C4-2B (cell line): ENCODE data around the gene KDM1B.

Experiments used
- H3K27ac ChIP-seq: fragments of 450-650 bp; 2 replicates; pipeline ENCODE4 v1.5.1; 2017
- CTCF ChIP-seq: fragments of 450-650 bp; conservative IDR thresholded peaks from 2 replicates; pipeline ENCODE4 v1.5.1; 2017; ENCODE audit warnings: mild to moderate bottlenecking
- ZFX ChIP-seq: fragments of 450-650 bp; IDR thresholded peaks from 2 replicates; pipeline ENCODE4 v1.6.1; 2017

The KDM1B gene

GRCh38 chr6:18264219-18264922, 109.1 kb downstream of the KDM1B start, which contains the start of gene DEK:
DEK (minus strand) TSS chr6:18264530; CDS start chr6:18263987, 543 bp downstream.
- H3K27ac ChIP-seq: peak within 1 kb of the TSS; percentile 89
- TF ChIP-seq CTCF: peak; percentile 79
- TF ChIP-seq ZFX: peak; percentile 89

- TF ChIP-seq ZFX (no peak), CTCF (peak; percentile 41)
- peak overlapping the region; percentile 89 for H3K27ac ChIP-seq
Observed at GRCh38 chr6:18264923-18265377, 109.7 kb downstream of the KDM1B start.

DNA sequence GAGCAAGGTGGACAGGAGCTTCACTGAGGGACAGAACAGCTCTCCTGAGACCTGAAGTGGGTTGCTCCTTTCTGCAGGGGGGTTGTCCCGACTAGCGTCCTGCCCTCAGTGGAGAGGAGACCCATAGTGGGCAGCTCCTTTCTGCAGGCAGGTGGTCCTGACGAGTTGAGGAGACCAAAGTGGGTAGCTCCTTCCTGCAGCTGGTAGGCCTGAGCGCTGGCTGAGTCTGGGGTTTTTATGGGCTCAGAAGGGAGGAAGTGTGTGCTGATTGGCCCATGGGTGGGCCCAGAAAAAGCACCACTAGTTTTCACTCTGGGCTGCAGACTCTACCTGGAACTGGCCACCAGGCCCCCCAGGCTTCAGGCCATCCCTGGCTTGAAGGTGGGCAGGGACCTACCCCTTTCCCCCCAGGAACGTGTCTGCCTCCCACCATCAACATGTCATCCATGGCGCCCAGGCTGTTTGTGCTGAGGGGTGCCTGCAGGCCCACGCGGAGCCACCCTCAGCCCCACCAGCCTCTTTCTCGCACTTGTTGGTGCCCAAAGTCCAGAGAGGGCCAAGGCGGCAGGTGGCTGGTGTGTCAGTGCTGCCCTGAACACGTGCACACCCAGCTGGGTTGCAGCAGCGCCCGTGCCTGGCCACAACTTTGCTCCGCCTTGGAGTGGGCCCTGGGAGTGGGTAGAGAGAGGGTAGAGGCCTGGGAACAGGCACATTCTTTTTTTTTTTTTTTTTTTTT, 110.7 kb downstream of the KDM1B start:
- TF ChIP-seq CTCF (no peak), ZFX (no peak)
- H3K27ac ChIP-seq: no peak overlapping the region

DNA sequence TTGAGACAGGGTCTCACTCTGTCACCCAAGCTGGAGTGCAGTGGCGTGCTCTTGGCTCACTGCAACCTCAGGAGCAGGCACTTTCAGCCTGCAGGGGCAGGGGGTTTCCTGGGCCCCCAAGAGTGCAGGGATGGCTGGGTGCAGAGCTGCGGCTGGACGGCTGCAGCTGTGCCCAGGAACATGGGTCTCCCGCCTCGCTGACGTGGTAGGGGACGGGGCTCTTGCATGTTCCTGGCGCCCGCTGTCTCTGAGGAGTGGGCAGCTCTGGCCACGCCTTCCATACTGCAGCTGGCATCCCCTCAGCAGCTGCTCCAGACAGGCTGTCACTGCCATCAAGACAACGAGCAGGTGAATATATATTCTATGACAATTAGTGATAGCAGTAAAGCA, 111.3 kb downstream of the KDM1B start:
- TF ChIP-seq ZFX (no peak), CTCF (no peak)

DNA sequence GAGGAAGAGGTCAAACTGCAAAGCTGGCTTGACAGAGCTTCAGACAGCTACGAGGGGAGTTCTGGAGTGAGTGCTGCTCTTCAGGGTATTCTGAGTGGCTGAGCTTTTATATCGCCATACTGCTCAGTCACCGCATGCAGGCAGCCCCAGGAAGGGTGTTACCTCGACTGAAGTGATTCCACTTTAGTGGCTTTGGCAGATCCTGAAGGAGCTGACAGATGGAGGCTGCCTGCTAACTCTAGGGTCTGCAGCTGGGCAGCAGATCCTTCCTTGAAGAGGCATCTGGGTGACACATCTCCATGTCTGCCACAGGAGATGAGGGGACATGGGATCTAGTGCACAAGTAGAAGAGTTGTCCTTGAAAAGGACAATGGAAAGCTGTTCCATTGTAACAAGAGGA, 112.8 kb downstream of the KDM1B start:
- H3K27ac ChIP-seq: no peak overlapping the region
- TF ChIP-seq ZFX (no peak), CTCF (no peak)

More for the DNA sequence above, 111.3 kb downstream of the KDM1B start:
- no peak overlapping the region for H3K27ac ChIP-seq

DNA sequence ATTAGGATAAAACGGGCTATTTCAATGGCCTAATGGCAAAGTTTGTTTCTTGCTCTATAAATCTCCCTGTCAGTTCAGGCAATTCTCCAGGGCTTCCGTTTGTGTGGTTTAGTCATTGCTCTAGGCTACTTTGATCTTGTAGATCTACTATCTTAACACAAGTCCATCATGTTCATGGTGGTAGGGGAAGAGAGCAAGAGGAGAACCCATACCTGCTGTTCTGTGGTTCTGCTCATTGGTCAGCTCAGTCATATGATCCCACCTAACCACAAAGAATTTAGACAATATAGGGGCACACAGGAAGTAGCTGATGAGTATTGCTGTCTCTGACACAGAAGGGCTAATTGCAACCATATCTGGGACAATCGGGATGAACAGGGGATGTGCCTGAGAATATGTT, 114.0 kb downstream of the KDM1B start:
- H3K27ac ChIP-seq: no peak overlapping the region
- TF ChIP-seq ZFX (no peak), CTCF (no peak)

DNA sequence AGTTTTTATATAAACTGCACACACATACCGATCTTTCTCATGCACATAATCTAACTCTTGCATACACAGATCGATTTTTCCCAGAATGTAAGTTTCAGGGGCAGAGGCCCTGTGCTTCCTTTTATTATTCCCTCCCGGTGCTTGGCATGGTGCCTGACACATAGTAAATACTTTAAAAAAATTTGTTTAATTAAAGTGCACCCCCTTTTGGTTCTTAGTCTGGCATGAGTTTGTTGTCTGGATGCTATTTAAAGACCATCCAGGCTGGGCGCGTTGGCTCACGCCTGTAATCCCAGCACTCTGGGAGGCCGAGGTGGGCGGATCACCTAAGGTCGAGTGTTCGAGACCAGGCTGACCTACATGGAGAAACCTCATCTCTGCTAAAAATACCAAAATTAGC, 114.5 kb downstream of the KDM1B start:
- TF ChIP-seq CTCF (no peak), ZFX (no peak)

More for the DNA sequence above, 114.5 kb downstream of the KDM1B start:
- H3K27ac ChIP-seq: no peak overlapping the region
